GM21526 (cell line): Measurements from ENCODE around the gene MCF2L2.
"Not testable (repeated sequence)": the region's sequence is repeated elsewhere in the genome, so short reads cannot be mapped to it uniquely, and the experiment has no call there.

Experiments
- ATAC-seq: cut with Tn5 transposase; IDR thresholded peaks from one replicate; pipeline ENCODE4 v1.9.1; 2021; ENCODE audit warnings: moderate library complexity; ENCODE audit not compliant: unreplicated experiment, low FRiP score

The MCF2L2 gene

DNA sequence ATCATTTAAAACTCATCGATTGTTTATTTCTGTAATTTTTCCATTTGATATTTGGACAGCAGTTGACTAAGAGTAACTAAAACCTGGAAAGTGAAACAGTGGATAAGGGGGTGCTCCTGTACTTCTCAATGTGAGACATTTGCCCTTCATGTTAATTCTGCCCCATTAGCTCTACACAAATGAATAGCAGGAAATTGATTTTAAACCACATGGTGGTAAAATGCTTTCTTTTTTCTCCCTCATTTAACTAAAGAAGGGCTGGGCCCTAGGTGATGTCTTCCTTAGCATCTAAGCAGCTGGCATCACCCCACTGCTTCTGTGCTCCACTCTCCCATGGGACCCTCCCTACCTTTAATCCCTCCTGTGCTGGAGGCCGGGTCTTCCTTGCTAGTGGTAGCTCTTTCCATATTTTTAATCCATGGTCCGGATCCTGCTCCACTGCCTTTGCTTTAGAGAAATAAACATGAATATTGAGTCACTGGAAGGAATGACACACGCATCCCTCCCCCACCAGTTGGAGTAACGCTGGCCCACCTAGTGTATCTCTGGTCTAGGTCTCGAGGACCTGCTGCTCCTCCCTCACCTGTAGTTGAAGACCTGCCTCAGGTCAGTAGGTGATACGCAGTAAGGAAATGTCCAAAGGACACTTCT lies 235.6 kb downstream of the MCF2L2 start:
- ATAC-seq: no peak

DNA sequence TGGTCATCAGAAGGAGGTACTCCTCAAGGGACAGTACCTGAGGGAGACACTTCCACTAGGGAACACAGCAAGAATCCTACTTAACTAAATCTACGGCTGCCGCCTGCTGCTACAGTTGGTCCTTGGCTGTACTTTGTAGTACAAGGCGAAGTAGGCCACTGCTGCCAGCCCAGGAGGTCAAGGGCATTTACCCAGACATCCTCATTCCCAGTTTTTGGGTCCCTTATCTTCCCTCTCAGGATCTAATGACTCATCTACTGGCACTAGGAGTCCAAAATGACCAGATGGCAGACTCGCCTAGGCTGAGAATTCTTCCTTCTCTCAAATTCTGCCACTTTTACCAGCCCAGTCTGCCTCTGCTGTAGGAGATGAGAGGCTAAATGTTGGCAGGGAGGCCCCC lies 238.8 kb downstream of the MCF2L2 start:
- no peak for ATAC-seq

DNA sequence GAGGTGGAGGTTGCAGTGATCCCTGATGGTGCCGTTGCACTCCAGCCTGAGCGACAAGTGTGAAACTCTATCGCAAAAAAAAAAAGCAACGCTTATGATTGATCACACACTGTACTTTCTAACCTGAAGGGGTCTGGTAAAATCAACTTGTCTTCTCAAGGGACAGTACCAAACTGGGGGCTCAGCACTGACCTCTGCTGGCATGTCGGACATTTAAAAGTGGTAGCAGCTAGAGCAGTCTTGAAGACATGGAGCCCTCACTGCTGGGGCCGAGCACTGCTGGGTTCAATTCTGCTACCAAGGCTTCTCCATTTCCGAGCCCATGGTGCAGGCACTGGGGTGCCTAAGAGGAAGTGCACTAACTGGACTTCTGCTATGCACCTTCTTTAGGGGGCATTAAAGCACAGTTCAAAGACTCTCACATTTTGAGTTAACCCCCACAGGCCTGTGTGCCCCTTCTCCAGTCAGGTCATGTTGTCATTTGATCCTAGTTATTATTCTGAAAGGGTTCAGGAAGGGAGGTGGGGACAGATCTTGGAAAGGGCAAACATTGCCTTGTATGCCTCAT lies 239.4 kb downstream of the MCF2L2 start:
- no peak for ATAC-seq

DNA sequence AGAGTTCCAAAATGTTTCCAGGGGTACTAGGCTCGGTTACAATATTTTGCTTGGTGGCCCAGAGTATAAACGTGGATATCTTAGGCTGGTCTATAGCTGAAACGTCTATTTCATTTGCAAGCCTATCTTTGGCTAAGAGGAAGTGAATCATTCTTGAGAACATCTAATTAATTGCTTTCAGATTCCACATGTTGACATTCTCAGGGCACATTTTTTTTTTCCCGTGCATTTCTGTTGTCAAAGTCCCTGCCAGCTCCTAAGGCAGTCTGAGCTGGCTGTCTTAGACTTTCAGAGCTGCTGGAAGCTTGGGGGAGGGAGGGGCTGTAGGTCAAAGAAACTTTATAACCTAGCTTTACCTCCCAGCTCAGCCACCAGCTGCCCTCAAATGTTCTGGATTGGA lies 242.7 kb downstream of the MCF2L2 start:
- ATAC-seq: no peak

DNA sequence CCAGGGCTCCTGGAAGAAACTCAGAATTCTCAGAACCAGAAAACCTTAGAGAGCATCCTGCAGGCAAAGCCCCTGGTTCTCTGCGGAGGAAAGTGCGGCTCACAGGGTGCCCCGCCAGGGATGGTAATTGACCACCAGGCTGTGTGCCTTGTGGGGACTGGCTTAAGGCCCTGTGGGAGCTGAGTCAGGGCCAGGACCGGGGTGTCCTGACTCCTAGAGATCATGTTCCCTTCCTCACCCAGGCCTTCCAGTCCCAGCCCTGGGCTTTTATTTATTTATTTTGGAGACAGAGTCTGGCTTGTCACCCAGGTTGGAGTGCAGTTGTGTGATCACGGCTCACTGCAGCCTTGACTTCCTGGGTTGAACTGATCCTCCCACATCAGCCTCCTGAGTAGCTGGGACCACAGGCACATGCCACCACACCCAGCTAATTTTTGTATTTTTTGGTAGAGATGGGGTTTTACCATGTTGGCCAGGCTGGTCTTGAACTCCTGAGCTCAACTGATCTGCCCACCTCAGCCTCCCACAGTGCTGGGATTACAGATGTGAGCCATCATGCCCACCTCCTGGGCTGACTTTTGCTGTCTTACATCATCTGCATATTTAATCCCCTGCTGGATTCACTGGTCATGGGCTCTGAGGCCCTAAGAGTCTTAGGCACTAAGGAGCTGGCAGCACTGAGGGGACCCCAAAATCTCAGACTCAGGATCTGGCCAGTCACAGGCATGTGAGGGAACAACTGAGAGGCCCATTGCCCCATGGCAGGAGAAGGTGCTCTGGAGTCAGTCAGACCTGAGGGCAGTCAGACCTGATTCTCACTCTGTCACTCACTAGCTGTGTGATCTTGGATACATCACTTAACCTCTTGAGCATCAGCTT lies 245.4 kb downstream of the MCF2L2 start:
- ATAC-seq: no peak

DNA sequence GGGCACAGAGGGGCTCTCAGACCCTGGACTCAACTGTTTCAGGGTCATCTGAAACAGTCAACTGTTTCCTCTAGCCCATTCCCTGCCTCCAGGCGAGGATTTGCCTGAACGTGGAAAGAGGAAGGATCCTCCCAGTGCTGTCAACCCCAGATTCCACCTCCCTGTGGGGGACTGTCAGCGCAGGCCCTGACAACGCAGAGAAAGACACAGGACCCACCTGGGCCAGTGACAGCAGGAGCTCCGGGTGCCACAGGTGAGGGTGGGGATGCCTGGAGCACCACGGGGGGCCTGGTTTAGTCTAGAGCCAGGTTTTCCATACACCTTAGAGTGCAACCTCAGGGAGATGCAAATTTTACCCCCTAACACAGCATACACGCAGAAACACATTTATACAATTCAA lies 246.3 kb downstream of the MCF2L2 start:
- no peak for ATAC-seq

DNA sequence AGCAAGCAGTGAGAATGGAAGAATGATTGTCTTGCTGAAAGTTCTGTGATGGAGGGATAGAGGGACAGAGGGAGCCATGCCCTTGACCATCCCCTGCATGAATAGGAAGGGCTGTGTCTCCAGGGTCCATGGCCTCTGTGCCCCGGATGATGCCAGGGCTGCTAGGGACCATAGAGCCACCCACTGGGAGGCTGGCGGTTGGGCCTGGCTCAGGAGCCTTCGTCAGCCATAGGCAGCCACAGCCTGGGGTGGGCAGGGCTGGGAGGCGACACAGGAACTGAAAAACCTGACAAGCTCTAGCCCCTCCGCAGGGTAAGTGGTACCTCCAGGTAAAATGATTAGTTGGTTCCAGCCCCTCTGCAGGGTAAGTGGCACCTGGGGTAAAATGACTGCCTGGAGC lies 246.8 kb downstream of the MCF2L2 start:
- no peak for ATAC-seq

DNA sequence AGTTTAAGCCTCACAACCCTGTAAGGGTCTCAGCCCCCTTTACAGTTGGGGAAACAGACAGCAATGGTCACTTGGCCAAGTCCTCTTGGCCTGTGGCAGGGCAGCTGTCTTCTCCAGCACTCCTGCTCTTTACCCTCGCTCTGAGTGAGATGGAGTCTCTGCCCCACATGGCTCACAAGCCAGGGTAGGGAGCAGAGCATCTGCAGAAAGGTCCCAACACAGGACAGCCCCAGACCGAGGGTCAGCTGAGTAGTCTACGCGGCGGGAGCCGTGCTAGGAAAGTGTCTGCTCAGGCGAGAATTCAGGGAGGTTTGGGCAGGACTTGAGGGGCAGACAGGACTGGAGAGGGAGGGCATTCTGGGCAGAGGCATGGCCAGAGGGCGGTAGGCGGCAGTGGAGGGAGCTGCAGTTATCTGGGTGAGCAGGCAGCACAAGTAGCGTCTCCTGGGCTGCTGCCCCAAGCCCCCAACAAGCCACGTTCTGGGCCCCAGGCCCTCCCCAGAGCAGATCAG lies 247.6 kb downstream of the MCF2L2 start:
- ATAC-seq: no peak

DNA sequence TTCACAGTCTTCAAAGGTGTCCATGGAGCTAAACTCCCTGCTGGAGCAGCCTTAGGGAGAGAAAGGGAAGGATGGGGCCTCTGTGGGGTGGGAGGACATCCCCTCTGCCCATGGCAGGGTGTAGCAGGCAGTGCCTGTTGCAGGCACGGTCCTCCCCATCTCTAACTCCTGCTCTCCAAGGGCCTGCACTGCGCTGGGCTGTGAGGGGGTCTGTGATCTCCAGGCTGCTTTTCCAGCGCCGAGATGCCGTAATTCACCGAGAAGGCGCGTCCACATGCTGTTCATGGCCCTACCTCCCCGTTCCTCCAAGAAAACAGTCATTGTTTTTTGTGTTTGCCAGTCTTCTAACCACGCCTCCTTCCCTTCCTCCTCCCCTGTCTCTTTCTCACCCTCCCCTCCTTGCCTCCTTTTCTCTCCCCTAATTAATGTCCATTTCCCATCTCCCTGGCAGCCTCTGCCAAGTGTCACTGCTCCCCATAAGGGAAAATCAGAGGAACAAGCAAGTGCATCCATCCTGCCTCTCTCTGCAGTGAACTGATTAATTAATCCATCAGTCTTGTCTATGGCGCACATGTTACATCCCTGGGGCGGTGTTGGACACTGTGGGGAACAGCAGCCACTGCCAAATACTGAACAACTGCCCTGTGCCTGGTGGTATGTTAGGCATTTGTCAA lies 248.2 kb downstream of the MCF2L2 start:
- no peak for ATAC-seq

DNA sequence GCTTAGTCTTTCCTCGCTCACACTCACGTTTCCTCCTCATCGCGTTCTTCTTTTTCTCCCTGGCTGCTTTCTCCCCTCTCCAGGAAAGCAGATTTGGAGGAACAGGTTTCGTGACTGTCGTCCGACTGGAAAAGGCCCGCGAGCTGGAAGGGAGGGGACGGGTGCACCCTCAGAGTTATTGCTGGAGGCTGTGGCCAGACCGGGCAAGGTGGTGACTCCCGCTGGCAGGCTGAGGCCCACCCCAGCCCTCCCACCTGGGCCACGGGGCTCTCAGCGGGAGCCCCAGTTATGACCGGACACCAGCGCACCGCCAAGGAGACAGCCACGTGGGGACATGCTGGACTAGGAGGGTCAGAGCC lies 248.9 kb downstream of the MCF2L2 start:
- not testable (repeated sequence) for ATAC-seq

DNA sequence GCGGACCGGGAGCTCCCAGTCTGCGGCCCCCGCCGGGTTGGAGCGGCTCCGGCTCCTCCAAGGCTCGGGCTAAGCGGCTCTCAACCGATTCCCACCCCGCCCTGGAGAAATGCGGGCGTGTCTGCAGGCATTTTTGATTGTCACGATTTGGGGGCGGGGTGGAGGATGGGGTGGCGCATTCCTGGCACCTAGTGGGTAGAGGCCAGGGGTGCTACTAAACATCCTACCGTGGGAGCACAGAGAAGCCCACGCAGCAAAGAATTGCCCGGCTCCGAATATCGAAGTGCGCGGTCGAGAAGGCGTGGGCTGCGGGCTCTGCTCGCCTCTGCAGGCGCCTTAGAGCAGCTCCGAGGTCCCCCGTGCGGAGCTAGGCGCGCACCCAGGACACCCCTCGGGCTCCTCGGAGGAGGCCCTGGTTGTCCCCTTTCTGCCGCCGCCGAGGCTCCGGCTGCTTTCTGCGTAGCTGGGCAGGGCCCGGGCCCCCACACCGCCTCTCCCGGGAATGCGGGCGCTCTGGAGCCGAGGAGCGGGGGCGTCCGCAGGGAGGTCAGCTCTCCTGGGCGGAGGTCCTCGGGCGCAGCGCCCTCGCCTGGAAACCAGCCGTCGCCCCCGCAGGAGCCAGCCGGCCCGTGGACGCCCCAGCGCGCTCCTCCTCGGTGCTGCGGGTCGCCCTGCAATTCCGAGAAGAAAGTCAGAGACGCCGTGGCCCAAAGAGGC lies 249.4 kb downstream of the MCF2L2 start:
- ATAC-seq: no peak

DNA sequence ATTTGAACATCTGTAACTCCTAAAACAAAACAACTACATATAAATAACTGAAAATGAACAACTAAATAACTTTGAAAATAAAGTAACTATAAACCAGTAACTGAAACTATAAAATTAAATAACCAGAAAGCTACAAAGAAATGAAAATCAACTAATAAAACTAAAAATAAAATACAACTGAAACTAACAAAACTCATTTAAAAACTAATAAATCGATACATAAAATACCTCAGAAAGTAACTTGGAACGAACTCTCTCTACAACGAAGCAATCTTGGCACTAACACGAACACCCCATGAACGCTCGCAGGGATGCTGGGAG lies 249.9 kb downstream of the MCF2L2 start:
- ATAC-seq: no peak

DNA sequence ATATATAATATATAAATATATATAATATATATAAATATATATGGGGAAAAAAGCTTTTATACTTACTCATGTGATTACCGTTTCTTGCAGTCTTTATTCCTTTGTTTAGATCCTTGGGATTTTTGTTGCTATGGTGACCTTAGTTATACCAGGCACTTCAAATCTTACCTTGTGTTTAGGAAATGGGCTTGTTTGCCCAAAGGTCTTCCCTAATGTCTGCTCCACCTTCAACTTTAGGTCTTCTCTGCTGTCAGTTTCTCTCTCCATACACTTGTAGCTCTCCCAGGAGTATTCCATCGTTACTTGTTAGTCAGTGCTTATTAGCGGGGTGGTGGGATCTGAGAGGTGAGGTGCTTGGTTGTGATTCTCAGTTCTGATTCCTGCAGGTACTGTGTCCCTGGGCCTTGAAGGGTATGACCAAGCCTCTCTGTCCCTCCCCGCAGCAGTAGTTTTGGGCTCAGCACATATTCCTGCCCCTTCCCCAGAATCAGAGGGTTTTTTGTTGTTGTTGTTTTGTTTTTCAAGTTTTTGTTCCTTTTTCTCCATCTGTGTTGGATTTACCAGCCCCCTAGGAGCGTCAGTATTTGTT lies 256.3 kb downstream of the MCF2L2 start:
- no peak for ATAC-seq

DNA sequence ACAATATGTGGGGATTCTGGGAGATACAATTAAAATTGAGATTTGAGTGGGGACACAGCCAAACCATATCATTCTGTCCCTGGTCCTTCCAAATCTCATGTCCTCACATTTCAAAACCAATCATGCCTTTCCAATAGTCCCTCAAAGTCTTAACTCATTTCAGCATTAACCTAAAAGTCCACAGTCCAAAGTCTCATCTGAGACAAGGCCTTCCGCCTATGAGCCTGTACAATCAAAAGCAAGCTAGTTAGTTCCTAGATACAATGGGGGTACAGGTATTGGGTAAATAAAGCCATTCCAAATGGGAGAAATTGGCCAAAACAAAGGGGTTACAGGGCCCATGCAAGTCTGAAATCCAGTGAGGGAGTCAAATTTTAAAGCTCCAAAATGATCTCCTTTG lies 260.4 kb downstream of the MCF2L2 start:
- not testable (repeated sequence) for ATAC-seq

DNA sequence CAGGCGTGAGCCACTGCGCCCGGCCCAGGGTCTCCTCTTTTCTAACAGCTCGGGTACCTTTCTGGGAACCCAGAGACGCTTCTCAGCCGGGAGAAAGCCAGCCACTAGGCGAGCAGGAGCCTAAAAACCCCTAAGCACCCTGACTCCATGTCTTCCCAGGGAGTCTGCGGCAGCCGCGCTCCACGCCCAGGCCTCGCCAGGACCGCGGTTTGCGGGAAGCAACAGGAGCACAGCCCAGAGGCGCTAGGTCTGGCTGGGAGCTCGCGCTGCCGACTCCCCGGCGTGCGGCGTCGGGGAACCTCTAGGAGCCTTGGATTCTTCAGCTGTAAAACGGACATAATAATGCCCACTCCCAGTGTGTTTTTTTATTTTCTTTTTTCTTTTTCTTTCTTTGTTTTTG lies 264.9 kb downstream of the MCF2L2 start:
- no peak for ATAC-seq

DNA sequence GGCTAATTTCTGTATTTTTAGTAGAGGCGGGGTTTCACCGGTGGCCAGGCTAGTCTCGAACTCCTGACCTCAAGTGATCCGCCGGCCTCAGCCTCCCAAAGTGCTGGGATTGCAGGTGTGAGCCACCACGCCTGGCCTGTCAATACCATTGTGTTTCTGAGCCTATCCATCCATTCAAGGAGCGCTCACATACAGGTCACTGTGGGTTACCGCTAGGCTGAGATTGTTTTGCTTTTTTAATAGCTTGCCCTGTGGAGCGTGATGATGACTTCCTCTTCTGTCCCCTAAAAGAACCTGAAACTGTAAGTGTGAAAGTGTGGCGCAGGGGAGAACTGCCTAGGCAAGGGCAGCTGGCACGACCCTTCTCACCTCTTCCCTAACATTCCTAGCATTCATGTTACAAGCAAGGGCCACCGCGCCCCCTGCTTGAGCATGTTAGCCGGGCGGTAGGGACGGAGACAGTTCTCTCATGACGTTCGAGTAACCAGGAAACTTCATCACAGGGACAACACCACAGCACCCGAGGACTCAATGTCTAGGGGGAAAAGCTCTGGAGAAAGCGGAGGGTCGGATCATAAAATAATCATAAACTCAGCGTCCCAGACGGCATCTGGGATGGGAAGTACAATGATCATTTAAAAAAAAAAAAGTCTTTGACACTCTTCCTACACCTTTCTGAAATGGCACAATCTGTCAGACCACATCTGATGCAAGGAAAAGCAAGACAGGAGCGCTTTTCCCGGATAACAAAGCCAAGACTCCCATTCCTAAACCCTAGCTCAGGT lies 266.7 kb downstream of the MCF2L2 start:
- peak; percentile 69 for ATAC-seq

DNA sequence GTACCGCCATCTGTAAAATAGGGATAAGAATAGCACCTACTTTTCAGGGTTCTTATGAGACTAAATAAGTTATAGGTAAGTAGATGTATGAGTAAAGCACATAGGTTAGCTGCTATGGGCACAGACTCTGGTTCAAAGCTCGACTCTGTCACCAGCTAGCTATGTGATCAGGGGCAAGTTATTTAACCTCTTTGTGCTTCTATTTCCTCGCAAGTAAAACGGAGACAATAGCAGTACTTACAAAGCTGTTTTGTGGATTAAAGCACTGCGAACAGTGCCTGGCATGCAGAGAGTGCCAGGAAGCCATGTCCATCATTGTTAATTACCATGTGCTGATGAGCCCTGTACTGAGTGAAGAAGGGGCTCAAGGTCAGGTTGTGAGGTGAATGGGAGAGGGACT lies 267.8 kb downstream of the MCF2L2 start:
- no peak for ATAC-seq

DNA sequence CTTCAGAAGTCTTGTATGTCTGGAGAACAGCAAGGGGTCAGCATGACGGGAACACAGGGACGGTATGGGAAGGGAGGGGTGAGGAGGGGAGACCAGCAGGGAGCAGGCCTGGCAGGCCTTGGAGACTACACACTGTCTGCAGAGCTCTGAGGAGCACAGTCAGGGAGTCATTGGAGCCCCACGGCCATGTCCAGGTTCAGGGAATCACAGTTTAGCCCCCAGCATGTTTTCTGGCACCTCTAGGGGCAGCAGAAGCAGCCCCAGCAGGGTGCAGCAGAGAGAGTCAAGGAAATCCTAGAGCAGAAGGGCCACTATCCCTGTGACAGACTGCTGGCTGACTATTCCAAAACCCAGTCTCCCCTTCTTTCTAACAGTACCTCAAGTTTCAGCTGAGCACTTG lies 269.1 kb downstream of the MCF2L2 start:
- ATAC-seq: no peak

DNA sequence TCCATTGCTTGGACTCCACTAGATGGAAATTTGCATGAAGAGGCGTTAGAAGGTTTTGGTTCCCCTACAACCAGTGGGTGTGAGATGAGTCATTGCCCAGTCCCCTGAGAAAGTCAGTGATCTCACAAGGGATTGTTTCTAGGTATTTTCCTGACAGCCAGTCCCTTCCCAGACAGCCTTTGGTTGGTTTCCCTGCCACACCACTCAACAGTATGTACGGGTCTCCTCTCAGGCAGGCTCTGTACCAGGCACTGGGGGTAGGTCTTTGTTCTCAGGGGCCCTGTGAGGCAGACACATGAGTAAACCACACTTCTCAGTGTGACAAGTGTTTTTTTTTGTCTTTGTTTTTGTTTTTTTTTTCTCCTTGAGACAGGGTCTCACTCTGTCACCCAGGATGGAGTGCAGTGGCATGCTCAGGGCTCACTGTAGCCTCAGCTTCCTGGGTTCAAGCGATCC lies 269.8 kb downstream of the MCF2L2 start:
- ATAC-seq: peak; percentile 72
